ENCODE measurements around the gene CCDC78. TPM values are rescaled to one million over a fixed set of nuclear protein-coding genes. Genes with fewer than 3 reads are reported as not detected.
"Not testable (repeated sequence)": the region's sequence is repeated elsewhere in the genome, so short reads cannot be mapped to it uniquely, and the experiment has no call there.

The CCDC78 gene
- total RNA-seq, 6 experiments from 2014 or later: 2.2 to 4.1 (median 3.4) TPM

DNA sequence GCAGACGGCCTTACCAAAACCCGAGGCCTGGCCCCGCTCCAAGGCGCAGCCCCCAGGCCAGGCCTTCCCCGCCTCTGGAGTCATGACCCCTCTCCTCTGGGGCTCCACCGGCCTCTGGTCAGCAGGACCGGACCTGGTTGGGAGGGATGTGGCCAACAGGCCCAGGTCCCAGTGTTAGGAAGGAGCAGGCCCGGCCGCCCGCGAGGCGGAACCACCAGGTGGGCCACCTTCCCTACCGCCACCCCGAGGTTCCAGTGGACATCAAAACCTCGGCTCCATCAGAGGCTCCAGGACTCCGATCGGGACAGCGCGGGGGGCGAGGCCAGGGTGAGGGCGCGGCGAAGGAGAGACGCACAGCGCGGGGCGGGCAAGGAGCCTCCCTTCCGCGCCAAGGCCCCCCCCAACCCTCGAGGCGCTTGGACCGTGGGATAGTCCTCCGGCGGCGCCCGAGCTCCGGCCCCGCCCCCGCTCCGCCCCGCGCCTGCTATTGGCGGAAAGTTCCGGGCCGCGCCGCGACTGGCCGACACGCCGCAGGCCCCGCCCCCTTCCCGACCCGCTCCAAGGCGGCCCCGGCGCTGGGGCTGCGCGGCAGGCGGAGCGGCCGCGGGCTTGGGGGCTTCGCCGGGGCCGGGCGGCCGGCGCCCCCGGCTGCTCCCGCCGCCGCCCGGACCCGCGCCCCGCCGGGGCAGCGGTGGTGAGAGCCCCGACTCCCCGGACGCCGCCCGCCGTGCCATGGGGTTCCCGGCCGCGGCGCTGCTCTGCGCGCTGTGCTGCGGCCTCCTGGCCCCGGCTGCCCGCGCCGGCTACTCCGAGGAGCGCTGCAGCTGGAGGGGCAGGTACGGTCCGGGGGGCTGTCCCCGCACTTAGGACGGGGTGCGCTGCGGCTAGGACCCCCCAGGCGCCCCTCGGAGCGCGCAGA lies 11.4 kb downstream of the CCDC78 start, which contains the start of gene METRN:
METRN (plus strand) TSS at position 561 of the 919 bp plus-strand sequence; CDS start at position 733, 172 bp downstream.
- Mint-ChIP-seq H3K4me1 (ENCODE audit: low read depth) (peaks cover 35% of the 10 kb centered on the region), H3K36me3 (ENCODE audit: low read depth) (no peaks in the 10 kb centered on the region), H3K27me3 (ENCODE audit: insufficient read depth) (peaks cover 4% of the 10 kb centered on the region; the same call in 1 of the 2 replicates), H3K4me3 (peak within 1 kb of the TSS; percentile 87), H3K27ac (peak within 1 kb of the TSS; percentile 79), H3K9me3 (no peaks in the 10 kb centered on the region)
- TF ChIP-seq, protein P1, sequence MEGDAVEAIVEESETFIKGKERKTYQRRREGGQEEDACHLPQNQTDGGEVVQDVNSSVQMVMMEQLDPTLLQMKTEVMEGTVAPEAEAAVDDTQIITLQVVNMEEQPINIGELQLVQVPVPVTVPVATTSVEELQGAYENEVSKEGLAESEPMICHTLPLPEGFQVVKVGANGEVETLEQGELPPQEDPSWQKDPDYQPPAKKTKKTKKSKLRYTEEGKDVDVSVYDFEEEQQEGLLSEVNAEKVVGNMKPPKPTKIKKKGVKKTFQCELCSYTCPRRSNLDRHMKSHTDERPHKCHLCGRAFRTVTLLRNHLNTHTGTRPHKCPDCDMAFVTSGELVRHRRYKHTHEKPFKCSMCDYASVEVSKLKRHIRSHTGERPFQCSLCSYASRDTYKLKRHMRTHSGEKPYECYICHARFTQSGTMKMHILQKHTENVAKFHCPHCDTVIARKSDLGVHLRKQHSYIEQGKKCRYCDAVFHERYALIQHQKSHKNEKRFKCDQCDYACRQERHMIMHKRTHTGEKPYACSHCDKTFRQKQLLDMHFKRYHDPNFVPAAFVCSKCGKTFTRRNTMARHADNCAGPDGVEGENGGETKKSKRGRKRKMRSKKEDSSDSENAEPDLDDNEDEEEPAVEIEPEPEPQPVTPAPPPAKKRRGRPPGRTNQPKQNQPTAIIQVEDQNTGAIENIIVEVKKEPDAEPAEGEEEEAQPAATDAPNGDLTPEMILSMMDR (IDR thresholded peaks at IDR 0.05): no peak
- DNase-seq: peak; percentile 80

DNA sequence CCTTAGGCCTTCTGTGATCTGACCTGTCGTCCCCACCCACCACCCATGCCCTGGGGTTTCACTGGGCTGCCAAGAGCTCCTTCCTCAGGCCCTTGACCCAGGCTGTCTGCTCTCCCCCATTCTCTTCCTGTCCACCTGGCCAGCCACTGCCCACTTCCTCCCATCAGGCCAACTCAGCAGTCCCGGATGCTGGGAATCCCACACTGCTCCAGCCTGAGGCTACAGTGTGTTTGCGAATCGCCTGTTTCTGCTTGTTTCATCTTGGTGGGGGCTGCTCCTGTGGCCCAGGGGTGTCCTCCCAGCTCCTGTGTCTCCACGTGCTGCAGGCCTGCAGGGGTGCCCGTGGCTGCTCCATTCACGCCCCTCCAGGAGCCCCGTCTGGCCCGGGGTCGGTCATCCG lies 12.2 kb downstream of the CCDC78 start:
- Mint-ChIP-seq H3K4me1 (ENCODE audit: low read depth) (peaks cover 27% of the 10 kb centered on the region), H3K27me3 (ENCODE audit: insufficient read depth) (0 out of 2 replicates have a peak, but pooled peaks cover 2% of the 10 kb centered on the region), H3K4me3 (no peak overlapping the region), H3K27ac (no peak overlapping the region), H3K36me3 (ENCODE audit: low read depth) (no peaks in the 10 kb centered on the region), H3K9me3 (no peaks in the 10 kb centered on the region)
- TF ChIP-seq, protein P1 (IDR thresholded peaks at IDR 0.05): no peak
- no peak for DNase-seq

DNA sequence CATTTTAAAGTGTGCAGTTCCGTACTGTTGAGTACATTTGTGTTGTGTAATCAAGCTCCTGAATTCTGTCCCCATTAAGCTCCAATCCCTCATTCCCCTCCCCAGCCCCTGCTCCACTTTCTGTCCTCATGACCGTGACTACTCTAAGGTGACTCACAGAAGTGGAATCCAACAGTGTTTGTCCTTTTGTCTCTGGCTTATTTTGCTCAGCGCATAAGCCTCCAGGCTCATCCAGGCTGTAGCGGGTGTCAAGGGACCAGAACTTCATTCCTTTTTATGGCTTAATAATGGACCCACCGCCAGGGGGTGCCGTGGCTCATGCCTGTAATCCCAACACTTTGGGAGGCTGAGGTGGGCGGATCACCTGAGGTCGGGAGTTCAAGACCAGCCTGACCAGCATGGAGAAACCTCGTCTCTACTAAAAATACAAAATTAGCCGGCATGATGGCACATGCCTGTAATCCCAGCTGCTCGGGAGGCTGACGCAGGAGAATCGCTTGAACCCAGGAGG lies 13.4 kb downstream of the CCDC78 start:
- not testable (repeated sequence) for H3K27me3 Mint-ChIP-seq (ENCODE audit: insufficient read depth); H3K4me3 Mint-ChIP-seq

DNA sequence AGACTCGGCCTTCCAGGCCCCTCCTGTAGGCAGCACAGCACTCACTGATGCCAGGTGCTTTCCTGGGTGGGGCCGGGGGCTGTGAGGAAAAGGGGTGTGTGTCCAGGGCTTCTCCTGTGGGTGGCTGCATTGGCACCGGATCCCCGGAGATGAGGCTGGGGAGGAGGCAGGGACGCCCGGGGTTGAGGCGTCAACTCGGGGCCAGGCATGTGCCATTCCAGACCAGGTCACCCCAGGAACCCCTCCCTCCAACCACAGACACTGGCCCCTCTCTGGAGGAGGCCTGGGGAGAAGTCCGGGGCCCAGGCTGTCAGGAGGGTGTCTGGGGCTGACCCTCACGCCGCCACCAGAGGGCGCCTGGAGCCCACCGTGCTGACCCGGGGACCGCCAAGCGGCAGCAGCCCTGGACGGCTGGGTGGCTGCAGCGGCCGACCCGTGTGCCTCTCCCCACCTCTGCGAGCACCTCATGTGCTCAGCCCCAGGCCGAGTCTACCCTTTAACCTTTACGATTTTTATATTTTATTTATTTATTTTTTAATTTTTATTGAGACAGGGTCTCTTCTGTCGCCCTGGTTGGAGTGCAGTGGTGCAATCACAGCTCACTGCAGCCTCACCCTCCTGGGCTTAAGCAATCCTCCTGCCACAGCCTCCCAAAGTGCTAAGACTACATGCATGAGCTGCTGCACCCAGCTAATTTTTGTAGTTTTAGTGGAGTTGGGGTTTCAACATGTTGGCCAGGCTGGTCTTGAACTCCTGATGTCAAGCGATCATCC lies 14.5 kb downstream of the CCDC78 start:
- Mint-ChIP-seq H3K4me1 (ENCODE audit: low read depth) (peaks cover 26% of the 10 kb centered on the region), H3K36me3 (ENCODE audit: low read depth) (no peaks in the 10 kb centered on the region), H3K4me3 (no peak overlapping the region), H3K27me3 (ENCODE audit: insufficient read depth) (peaks cover 15% of the 10 kb centered on the region), H3K9me3 (no peaks in the 10 kb centered on the region), H3K27ac (no peak overlapping the region)
- DNase-seq: peak; percentile 47
- TF ChIP-seq, protein P1 (IDR thresholded peaks at IDR 0.05): peak; percentile 99

More for the DNA sequence above, 13.4 kb downstream of the CCDC78 start:
- Mint-ChIP-seq H3K4me1 (ENCODE audit: low read depth) (peaks cover 26% of the 10 kb centered on the region), H3K27ac (peak overlapping the region; percentile 72)
- TF ChIP-seq, protein P1 (IDR thresholded peaks at IDR 0.05): peak; percentile 88
- H3K9me3 Mint-ChIP-seq; H3K36me3 Mint-ChIP-seq (ENCODE audit: low read depth): not testable (repeated sequence)
- DNase-seq: peak; percentile 97

DNA sequence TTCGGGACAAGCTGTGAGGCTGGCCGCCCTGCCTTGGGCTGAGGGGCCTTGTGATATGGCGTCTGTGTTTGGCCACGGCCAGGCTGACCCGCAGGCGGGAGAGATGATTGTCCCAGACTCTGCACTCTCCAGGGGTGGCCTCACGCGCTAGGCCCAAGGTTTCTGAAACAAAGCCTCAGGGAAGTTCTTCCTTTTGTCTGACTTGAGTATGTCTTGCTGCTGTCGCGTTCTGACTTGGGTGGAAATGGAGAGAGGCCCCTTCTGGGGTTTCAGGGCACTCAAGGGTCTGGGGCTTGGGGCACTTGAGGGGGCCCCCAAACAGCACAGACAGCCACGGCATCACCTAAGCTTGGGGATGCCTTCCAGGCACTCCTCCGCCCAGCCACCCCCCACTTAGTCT lies 15.2 kb downstream of the CCDC78 start:
- Mint-ChIP-seq H3K27ac (no peak overlapping the region), H3K4me1 (ENCODE audit: low read depth) (peaks cover 21% of the 10 kb centered on the region), H3K9me3 (no peaks in the 10 kb centered on the region), H3K27me3 (ENCODE audit: insufficient read depth) (peaks cover 20% of the 10 kb centered on the region), H3K36me3 (ENCODE audit: low read depth) (no peaks in the 10 kb centered on the region), H3K4me3 (no peak overlapping the region)
- no peak for DNase-seq
- TF ChIP-seq, protein P1 (IDR thresholded peaks at IDR 0.05): no peak

Measured in HFFc6 (cell line).